ENCODE measurements around the gene PDZRN3.

The PDZRN3 gene

DNA sequence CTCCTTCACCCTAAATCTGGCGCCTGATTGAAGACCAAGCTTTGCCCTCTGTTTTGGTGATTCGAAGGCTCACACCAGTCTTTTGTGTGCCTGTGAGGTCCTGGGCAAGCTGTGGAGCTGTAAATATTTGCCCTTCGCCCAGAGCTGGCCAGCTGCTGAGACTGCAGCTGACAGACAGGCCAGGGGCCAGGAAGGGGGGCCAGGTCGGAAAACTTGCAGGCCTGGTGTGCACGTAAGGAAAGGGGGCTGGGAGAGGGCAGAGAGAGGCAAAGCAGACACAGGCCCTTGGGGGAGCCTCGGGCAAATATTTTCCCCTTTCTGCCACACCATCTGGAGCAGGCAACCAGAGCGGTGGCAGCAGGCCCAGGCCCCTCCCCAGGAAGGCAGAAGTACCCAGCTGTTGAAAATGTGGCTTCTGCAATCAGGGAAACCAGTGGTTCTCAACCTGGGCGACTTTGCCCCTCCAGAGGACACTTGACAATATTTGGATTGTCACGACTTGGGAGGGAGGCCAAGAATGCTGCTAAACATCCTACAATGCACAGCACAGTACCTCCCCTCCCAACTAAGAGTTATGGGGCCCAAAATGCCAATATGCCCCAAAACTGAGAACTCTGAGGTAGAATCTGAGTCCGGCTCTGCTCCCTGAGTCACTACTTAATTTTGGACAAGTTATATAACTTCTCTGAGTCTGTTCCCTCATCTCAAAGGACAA, 2.5 kb downstream of the PDZRN3 start:
- DNase-seq: no peak

DNA sequence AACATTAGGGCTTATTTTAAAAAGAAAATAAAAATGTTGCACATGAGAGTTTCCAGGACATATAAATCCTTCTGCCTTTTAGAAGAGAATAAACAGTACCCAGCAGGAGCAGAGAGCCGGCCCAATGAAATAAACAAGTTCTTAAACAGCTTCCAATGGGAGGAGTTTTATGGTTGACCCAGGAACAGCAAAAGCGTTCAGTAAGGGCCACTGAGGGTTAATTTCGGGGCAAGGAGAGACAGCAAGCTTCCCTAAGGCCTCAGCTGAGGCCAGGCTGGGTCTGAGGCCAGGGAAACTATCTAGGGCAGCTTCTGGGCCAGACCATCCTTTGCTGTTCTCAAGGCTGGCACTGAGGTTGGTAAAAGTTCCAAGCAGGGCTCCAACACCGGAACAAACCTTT, 3.4 kb downstream of the PDZRN3 start:
- no peak for DNase-seq

DNA sequence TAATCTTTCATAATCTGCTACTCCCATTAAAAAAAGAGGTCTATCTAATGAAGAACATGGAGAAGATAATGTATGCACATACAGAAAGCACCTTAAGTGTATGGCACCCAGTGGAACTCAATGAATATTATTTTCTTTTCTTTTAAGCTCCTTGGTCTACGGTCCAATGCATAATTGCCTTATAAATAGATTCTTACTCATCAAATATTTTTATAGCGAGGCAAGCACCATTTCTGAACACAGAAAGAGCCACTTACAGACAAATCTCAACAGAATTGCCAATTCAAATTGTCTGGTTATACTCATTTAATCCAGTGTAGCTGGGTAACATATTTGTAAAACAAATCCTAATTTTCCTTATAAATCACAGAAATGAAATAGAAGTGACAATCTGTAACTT, 6.3 kb downstream of the PDZRN3 start:
- no peak for DNase-seq

DNA sequence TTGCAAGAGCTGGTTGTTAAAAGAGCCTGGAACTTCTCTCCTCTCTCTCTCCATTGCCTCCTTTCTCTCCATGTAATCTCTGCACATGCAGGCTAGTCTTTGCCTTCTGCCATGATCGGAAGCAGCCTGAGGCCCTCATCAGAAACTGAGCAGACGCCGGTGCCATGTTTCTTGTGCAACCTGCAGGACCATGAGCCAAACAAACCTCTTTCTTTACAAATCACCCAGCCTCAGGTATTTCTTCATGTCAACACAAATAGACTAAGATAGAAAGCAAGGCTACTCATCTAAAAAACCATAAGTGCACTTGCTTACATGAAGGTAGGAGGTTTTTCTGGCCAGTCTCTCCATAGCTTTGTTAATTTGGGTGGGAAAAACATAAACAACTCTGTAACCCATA, 8.7 kb downstream of the PDZRN3 start:
- DNase-seq: no peak

DNA sequence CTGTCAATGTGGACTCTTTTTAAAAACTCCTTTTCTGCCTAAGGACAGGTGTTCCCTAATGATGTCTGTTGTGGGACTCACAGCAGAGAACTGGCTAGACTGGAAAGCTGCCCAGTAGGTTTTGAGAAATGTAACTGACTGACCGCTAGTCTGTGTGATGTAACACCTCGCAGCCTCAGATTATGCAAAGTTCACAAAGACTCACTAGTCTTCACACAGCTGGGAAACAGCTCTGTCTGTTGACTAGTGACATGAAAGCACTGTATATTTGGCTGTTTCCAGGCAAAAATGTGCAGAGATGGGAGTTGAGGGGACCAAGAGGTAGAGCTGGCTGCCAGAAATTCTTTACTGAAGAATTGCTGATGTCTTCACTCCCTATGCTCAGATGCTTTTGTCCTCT, 10.3 kb downstream of the PDZRN3 start:
- DNase-seq: no peak

DNA sequence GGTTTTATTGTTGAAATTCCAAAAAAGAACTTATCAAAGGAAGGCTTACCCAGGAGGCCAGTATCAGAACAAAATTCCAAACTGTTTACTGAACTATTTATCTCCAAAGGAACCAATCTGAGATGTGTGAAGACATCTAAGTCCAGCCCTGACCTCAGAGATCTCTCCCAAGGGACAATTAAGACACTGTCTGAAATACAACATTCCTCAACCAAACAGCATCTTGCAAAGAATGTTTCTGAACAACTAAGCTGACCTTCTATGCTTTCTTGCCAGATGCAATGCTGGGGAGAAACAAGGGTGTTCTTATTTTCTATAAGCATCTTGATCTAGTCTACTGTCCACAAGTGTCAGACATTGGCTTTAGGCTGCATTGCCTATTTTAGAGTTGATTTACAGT, 13.6 kb downstream of the PDZRN3 start:
- DNase-seq: no peak

DNA sequence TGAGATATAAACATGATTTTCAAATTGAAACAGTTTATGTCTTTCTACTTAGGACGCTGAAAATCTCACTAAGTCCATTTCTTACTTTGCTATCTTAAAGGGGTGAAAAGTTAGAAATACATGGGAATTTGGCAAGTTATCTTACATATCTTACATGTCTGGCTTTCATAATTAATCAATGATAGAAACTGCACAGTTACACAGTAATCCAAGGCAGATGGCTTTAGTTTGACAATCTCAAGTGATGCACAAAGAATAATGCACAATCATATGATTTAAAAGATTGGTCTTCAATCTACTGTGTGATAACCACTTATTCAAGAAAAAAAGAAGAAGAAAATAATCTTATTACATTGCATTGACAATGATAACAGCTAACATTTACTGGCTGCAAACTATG, 14.2 kb downstream of the PDZRN3 start:
- no peak for DNase-seq

DNA sequence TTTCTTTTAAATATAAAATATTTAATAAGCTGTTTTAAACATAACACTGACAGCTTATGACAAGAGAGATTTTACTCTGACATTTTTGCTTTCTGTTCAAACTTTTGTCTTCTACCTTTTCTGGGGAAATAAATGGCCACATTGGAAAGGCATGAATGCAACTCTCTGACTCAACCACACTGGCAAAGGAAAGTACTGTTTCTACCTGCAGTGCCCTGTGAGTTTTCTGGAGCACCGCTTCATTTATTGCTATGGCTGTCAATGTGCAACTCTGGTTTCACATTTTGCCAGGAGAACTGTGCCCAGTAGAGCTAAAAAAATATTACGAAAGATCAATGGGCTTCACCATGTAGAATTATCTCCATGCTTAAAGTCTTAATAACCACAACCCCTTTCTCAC, 15.1 kb downstream of the PDZRN3 start:
- DNase-seq: no peak

DNA sequence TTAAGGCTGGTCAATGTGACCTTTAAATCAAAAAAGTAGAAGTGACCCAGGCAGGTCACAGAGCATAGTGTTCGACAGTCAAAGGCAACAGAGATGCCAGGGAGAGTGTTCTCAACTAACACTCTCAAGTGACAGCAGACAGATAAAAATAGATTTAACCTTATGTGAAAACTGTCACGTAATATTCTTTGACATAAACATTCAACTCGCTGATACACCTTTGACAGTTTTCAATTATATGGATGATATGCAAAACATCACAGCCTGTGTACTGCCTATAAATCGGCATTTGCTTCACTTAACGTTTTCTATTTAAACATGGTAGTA, 15.5 kb downstream of the PDZRN3 start:
- DNase-seq: no peak

DNA sequence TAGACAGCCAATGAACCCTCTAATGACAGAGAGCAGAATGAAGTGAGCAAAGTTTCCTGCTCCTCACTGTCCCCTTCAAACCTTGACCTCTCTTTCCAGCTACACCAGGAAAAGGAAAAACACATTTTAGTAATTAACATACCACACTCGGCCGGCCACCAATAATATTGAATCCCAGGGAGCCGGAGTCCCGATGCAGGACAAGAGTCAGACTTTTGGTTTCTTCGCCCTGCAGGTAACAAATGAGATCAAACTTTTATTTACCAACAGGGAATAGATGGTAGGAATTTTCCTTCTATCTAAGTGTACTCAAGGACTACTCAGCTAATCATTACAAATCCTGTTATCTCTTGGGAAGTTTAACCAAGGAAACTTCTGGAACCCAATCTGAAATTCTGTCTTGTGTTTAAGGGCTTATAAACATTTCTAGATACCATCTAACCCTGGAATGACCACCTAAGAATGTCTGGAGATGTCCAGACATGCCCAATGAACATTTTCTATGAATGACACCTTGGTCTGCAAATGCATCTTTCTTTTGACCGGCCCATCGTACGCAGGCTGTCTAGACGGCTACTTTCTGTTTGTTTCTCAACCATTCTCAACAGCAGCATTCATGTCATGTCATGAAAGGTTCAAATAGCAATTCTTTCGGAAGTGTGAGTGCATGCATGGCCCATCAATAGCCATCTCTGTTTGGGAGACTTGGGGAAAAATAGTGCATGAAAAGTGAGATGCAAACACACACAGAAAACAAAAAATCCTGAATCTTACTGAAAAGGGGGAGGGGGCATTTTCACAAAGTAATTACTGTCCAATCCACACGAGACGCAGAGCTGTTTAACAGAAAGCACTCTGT, 16.1 kb downstream of the PDZRN3 start:
- no peak for DNase-seq

DNA sequence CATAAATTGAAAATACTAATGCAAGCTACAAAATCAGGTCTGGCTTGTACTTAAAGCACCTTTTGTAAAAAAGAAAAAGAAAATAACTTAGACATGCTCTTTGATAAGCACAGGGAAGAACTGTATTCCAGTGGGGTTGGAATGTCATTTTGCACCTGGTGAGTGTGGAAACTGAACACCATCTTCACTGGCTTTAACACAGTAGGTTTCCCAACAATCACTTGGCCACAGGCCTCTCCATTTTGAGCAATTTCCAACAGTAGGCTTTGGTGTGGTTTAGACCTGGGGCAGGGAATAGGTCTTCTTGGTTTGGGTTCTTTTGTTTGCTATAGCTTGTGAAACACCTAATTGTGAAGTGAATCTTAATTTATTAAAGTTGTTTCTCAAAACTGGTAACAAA, 18.9 kb downstream of the PDZRN3 start:
- no peak for DNase-seq

DNA sequence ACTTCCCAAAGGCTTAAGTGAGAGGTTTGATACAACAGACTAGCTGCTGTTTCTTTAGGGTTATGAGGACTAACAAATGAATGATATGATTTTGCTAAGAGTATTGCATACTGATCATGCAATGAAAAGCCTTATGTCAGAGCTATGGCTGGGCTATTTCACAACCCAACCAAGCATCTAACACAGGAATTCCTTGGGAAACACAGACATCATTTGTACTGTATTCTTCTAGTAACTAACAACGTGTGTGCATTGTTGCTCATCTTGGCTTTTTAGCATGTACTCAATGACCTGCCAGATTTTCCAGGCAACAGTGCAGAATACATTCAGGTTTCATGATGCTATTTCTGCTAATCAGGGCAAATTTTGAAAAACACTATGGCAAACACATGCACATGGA, 19.3 kb downstream of the PDZRN3 start:
- DNase-seq: no peak

DNA sequence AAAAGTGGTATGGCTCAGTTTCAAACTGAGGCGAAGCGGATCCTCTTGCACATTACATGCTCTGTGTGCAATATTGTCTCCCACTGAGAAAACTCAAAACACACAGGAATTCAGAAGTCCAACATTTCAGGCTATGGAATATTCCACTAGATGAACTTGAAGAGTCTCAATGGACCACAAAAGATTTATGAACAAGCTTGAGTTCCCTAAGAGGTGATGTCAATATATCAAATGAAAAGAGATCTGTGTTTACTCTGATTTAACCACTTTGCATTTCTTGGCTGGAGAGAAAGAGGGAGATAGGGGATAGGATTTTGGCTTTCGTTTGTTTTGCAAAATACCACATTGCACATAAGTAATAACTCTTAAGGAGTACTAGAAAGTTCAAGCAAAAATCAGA, 20.3 kb downstream of the PDZRN3 start:
- DNase-seq: no peak

DNA sequence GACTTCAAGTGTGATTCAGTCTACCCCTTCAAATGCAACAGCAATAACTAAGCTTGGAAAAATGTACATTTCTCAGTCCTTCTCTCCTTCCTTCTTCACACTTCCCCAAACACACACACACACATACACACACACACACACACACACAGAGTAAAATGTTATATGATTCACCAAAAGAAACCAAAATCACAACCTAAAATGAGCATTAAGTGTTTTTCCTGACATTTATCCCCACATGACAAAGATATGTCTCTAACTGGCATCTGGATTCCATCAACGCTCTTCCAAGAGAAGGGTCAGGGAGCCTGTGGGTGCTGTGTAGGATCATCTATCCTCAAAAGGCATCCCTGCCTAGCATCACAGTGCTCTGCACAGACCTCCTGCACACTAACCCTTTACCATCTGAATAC, 21.0 kb downstream of the PDZRN3 start:
- DNase-seq: no peak

DNA sequence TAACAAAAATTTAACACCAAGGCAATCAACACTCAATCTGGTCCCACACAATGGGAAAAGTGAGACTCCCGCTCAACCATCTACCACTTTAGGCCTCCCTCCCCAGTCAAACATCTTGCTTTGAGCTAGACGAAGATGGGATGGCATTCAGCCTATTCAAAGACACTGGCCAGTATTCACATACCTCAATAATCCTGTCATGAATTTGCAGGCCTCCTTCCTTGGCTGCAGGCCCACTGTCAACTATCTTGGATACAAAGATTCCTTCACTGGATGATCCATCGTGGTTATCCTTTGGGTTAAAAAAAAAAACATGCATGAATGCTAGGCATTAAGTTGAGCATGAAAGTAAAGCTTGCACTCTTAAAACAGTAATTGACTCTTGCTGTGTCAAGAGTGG, 22.6 kb downstream of the PDZRN3 start:
- DNase-seq: no peak

DNA sequence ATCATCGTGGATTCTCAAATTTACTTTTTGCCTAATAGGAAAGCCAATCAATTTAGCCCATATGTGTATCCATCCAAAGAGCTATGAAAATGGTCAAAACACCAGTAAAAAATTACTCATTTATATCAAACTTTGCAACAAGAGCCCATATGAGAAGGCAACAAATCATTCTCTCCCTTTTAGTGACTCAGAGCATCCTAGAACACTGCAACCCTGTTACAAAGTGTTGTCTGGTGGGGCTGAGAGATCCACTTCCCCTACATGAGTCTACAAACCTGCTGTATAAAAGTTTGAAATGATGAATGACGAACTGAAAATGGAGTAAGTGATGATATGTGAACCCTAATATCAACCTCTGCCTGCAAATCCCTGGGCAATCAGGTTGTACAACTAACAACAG, 23.3 kb downstream of the PDZRN3 start:
- no peak for DNase-seq

DNA sequence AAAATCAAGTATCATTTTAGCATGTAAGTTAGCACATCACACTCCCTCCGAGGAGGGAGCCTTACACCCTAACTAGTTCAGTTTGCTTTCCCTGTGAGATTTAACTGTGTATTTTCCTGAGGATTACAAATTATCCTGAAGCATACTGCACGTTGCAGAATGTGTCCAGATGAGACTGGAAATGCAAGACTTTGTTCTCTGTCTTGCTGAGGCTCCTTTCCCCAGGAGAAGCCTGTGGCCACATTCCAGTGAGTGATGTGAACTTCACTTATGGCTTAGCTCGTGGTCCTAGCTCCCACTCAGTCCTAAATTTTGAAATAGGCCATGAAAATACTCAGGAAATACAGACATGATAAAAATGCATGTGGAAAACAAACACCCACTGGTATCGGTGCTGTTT, 23.7 kb downstream of the PDZRN3 start:
- no peak for DNase-seq

DNA sequence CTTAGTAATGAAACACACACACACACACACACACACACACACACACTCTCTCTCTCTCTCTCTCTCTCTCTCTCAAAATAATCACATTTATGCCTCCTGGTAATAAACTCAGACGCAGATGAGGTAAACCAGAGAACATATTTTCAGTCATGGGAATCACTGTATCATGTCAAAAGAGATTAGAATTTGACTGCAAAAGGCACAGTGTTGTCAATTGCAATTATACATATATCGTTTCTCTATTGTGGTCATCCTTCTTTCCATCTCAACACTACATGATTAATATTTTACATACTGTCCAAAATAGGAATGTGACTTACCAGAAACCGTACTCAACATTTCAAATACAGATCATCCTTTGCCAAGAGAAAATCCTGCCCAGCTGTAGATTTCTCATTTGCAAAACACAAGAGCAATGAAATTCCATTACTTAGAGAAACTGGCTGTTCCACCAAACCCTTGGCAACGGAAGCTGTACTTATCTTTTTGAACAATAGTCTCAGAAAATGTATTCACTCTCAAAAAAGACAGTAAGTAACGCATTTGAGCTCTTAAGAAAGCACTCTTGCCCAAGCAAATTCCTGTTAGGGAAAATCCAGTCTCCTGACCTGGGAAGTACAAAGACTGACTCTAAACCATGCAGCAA, 24.3 kb downstream of the PDZRN3 start:
- no peak for DNase-seq

DNA sequence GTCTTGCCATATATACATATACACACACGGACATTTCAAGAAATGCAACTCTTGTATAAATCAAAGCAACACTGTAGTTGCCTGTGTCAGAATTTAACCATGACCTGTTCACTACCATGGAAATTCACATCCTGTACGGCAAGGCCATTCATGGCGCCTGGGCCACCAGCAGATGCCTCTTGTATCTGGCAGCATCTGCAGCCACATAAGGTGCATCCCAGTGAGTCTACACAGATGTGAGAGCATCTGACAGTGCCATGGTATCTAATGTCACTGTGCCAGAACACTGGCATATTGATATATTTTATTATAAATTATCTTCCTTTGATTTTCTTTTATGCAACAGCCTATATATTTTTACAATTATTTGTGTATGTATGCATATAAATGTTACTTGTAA, 25.1 kb downstream of the PDZRN3 start:
- DNase-seq: no peak

DNA sequence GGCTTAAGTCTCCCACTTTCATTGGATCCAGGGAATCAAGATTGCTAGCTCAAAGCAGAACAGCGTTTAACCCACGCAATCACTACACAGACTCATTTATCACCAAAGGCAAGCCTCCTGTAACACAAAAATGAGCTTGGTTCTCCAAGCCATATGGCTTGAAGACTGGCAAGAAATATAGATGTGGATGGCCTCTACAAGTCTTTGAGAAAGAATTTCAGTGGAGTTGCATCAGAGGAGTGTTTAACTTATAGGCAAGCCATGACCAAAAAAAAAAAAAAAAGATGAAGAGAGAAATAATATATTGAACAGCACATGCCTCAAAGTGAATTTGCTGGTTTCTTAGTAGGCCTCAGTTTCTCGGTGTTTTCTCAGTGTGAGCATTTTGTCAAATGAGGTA, 27.3 kb downstream of the PDZRN3 start:
- no peak for DNase-seq

DNA sequence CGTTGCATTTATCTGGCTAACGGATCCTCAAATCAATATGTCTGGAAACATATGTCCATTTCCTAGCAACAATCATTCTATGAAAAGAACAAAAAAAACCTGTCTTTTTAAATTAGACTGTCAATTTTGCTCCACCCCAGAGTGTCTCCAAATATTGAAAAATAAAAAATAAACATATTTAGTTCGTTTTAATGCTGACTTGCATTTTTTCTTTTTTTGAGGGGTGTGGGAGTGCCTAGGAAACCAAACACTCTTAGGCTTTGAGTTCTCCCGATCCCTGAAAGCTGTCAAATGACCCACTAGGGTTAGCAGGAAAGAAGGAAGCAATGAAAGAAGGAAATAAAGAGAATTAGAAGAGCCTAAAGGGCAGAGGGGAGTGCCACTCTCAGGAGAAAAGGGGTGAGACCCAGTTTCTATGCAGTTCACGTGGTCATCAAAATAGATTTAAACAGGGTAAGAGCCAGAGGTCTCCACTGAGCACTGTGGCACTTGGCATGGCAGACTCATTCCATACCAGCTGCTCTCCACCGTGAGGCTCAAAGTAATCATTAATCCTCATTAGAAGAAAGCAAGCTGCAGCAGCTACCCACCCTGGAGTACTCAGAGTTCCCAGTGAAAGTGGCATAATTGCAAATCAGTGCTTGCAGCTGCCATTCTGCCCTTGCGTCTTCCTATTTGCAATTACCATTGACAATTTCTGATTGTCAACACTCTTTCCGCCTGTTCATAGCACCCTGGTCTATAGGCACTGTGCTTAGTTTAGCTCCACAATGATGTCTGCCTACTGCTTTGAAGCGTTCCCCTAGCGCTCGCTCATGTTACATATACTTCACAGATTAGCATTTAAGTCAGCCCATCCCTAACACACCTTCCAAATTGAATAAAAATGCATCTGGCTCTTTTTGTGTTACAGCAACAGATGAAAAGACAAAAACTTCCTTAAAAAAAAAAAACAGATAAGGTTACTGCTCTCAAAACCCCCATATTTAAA, 32.3 kb downstream of the PDZRN3 start:
- no peak for DNase-seq

DNA sequence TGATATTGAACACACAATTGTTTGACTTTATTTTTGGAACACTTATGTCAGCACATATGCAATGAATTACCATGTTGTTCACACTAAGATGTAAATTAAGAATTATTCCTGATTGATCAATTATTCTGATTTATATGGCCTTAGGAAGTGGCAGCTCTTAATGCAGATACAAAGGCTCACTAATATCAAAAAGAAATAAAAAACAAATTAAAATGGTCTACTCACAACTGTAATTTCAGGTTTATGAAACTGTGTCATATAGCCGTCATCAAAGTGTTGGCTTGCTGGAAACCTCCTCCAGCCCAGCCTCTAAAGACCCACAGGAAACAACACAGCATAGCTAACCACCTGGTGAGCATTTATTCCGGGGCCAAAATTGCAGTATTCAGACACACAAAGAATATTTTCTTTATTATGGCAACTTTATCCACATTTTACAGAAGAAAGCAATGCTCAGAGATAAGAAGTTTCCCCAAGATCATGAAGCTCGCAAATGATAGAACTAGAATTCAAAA, 33.4 kb downstream of the PDZRN3 start:
- DNase-seq: no peak

DNA sequence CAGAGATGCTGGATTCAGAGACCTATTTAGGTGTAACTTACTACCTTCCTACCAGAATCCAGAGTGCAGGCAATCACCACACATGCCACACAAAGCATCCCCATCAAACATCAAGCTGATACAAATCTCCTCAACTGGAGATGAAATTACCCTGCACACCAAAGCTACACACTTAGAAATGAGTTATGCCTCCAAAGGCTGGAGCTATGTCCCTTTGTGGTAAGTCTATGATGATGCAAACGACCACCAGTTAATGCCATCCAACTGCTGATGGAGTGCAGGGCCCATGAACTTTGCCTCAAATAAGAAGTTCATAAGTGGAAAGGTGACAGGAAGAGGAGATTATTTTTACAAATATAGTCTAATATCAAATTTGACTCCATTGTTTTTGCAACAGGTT, 38.1 kb downstream of the PDZRN3 start:
- no peak for DNase-seq
